Esophagus squamous epithelium (tissue), 4 donors: Measurements from ENCODE around the gene TMEM120B.

Experiments
- POLR2A ChIP-seq, 4 donors: fragments of 450-650 bp; IDR thresholded peaks; one replicate each; pipeline ENCODE4 v1.6.1; 2017; ENCODE audit warnings: antibody characterized with exemption in 4 of 4, mild to moderate bottlenecking in 4 of 4, moderate library complexity in 3 of 4
- TF ChIP-seq, protein P1 (sequence below), 6 experiments: fragments of 450-650 bp in 4 of 6; fragments of 200-600 bp in 2 of 6; sonication (generic) in 2 of 6; IDR thresholded peaks; one replicate each; pipeline ENCODE4 v1.5.1; 2016 to 2019; ENCODE audit warnings: antibody characterized with exemption in 6 of 6, mild to moderate bottlenecking in 4 of 6, moderate library complexity in 4 of 6

DNA sequence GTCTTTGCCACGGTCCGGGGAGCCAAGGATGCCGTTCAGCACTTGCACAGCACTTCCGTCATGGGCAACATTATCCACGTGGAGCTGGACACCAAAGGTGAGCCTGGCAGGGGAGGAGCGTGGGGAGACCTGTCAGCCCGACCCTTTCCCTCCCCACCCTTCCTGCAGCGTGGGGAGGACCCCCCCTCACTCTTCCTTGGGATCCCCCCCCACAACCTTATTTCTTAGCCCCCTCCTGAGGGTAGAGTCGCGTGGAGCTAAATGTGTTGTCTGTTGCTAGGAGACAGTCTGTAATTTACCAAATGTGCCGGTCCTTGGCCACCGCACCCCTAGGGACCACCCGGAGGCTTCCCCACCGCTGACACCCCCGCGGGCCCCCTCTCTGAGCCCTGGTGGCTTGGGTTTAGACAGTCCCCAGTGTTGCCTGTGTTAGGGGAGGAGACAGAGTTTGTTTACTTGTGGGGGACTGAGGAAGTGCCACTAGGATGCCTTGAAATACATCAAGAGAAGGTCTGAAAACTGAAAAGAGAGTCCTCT lies 93.5 kb downstream of the TMEM120B start:
- no peak for TF ChIP-seq POLR2A (IDR thresholded peaks at IDR 0.05)
- TF ChIP-seq, protein P1, sequence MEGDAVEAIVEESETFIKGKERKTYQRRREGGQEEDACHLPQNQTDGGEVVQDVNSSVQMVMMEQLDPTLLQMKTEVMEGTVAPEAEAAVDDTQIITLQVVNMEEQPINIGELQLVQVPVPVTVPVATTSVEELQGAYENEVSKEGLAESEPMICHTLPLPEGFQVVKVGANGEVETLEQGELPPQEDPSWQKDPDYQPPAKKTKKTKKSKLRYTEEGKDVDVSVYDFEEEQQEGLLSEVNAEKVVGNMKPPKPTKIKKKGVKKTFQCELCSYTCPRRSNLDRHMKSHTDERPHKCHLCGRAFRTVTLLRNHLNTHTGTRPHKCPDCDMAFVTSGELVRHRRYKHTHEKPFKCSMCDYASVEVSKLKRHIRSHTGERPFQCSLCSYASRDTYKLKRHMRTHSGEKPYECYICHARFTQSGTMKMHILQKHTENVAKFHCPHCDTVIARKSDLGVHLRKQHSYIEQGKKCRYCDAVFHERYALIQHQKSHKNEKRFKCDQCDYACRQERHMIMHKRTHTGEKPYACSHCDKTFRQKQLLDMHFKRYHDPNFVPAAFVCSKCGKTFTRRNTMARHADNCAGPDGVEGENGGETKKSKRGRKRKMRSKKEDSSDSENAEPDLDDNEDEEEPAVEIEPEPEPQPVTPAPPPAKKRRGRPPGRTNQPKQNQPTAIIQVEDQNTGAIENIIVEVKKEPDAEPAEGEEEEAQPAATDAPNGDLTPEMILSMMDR (IDR thresholded peaks at IDR 0.05) = no peak
